Fibroblast of skin of left quadriceps (primary cell): Measurements from ENCODE around the gene NR1H4.
"Not testable (repeated sequence)": the region's sequence is repeated elsewhere in the genome, so short reads cannot be mapped to it uniquely, and the experiment has no call there.

ENCODE experiments used
- DNase-seq, 2 experiments: peaks; one replicate each; pipeline ENCODE4 v3.0.0-alpha.2; 2013; ENCODE audit warnings: low read depth in 2 of 2

The NR1H4 gene

DNA sequence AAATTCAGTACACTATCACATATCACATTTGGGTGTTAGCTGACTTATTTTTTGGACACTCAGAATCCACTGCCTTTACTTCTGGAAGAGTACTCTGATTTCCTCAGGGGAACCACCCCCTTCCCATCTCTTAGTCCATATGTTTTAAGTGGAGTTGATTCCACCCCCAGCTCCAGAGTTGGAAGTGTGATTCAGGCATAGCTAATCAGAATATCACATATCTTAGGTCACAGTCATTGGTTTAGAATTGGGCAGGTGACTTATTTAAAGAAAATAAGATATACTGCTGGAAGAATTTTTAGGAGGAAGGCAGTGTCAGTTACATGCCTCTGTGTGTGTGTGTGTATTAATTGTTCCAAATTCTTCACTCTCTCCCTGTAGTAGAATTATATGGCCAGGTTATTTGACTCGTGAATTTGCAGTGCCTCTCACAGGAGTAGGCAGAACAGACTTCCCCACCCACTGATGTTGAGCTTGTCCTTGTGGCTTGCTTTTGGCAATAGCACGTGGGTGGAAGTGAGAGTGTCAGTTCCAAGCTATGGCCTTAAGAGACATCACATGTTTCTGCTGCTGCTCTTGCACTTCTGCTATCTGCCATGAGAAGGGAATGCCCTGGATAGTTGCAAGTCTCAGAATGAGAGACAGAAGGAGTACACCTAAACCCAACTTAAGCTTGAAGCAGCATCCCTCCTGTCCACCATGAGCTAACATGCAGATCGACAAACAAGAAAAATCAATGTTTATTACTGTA is 93.4 kb downstream of the NR1H4 start:
- no peak for DNase-seq

GRCh38 chr12:100567945-100568344 is 94.3 kb downstream of the NR1H4 start:
- no peak for DNase-seq

DNA sequence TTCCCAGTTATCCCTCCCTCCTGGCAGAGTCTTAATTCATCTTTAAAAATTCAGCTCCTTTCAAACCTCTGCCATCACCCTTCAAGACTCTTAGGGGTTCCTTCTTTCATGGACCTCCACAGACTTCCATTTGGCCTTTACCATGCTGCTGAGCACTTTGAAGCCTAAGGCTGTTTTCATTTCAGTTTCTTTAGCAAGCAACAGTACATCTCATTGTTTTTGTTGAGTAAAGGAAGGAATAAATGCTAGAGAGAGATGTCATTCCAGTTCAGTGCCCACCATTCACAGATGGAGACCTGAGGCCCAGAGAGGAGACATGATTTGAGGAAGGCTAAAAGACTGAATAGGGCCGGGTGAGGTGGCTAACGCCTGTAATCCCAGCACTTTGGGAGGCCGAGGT is 98.5 kb downstream of the NR1H4 start:
- DNase-seq: no peak

GRCh38 chr12:100573292-100574186 is 99.9 kb downstream of the NR1H4 start, which contains the start of gene GAS2L3:
GAS2L3 (plus strand) TSS chr12:100573684; CDS start chr12:100594905, 21,221 bp downstream.
- DNase-seq: peak; percentile 38 to 44

DNA sequence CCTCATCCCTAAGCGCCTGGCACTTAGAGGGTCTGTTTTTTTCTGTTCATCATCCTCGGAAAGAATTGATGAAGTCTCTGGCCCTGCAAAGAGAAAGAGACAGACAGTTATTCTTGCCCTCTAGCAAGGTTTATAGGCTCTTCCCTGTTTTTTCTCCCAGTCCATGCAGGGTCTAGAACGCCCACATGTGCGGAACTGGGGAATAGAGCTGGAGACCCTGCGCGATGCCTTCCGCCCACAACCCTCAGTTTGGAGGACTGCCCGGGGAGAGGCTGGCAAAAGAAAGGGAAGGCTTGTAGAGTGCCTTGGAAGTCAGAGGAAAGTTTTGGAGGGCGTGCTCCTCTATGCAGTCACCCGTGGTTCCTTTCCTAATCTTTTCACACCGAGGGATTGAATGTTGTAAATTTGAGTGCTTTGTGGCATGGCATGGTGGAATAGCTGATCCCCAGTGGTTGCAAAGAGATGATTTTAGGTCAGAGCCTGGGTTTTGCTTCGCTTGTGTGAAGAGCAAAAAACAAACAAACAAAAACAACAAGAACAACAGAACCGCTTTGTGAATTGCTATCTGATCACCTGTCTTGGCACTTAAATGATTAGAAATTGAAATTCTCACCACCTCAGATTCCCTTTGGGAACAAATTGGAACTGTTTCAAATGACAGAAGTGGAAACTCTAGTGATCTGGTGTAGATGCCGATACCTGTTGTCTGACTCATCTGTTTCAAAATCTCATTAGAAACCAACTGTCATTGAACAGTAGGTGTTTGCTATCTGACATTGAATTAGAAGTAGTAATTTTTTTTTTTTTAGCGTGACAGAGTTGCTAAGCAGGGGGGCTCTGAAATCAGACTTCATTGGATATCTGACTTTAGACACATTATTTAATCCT is 100.8 kb downstream of the NR1H4 start:
- DNase-seq: no peak

DNA sequence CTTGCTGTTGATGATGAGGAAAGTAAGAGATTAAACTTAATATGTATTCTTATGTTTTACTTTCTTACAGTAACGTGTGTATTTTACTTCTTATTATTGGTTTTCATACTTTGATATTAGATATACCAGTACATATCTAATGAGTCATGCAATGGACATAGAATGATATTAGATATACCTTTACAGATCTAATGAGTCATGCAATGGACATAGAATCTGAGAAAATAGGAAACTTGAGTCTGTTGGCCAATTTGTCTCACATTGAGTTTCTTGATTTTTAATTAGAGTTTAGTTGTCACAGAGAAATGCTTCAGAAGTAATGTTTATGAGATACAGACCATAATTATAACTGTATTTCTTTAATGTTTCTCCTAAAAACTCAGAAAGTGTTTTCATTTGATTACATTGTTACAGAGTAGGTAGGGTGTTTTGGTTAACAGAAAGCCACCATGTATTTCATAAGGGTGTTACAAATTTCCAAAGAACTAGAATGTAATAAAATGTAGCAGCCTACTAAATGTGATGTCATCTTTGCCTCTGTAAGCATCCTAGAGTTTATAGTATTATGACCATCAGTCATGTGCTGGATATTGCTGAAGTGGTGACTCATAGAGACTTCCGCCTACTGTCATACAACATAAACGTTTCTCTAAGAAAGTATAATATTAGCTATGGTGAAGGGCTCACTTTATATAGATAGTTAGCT is 102.8 kb downstream of the NR1H4 start:
- peak; percentile 46 to 53 for DNase-seq

- no peak for DNase-seq
These were observed 105.3 kb downstream of the NR1H4 start for GRCh38 chr12:100578923-100579322.

DNA sequence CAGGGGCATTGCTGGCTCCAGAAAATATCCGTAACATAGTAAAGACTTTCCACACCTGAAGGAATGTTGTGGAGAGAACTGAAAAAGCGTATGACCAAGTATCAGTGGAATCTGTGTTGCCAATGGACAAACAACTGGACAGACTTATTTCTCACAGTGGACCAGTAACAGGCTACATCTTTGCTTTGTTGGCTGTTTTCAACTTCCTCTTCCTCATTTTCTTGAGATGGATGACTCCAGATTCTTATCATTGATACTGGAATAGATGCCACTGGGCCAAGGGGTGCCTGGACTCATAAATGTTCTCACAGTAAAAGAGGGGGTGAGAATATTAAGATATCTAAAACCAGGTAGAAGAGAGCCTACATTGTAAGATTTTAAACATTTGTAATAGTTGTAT is 106.2 kb downstream of the NR1H4 start:
- DNase-seq: no peak

- no peak for DNase-seq
These were observed 110.6 kb downstream of the NR1H4 start for GRCh38 chr12:100584256-100584655.

DNA sequence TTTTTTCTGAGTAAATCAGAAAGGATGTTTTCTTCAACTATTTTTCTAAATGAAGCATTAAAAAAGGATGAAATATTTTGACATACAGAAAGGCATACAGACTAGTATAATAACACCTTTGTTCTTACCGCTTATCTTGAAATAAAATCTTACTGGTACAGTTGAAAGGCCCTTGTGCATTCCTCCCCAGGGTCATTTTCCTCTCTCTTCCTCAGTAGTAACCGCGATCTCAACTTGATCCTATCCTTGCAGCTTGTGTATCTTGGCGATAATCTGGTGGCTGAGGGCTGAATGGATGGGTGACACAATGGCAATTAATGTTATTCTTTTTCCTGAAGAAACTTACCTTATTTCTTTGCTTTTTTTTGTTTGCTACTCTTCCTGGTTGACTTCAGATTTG is 118.3 kb downstream of the NR1H4 start:
- DNase-seq: no peak

GRCh38 chr12:100593490-100593889 is 119.8 kb downstream of the NR1H4 start:
- DNase-seq: peak in 1 of 2 experiments; percentile 3

GRCh38 chr12:100601626-100602025 is 128.0 kb downstream of the NR1H4 start:
- DNase-seq: no peak

DNA sequence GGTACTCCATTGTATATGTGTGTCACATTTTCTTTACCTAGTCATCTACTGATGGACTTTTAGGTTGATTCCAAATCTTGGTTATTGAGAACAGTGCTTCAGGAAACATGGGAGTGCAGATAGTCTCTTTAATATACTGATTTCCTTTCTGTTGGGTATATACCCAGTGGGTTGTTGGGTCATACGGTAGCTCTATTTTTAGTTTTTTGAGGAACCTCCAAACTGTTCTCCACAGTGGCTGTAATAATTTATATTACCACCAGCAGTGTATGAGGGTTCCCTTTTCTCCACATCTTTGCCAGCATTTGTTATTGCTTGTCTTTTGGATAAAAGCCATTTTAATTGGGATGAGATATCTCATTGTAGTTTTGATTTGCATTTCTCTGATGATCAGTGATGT is 129.3 kb downstream of the NR1H4 start:
- DNase-seq: not testable (repeated sequence)

GRCh38 chr12:100608776-100609175 is 135.1 kb downstream of the NR1H4 start:
- DNase-seq: no peak

DNA sequence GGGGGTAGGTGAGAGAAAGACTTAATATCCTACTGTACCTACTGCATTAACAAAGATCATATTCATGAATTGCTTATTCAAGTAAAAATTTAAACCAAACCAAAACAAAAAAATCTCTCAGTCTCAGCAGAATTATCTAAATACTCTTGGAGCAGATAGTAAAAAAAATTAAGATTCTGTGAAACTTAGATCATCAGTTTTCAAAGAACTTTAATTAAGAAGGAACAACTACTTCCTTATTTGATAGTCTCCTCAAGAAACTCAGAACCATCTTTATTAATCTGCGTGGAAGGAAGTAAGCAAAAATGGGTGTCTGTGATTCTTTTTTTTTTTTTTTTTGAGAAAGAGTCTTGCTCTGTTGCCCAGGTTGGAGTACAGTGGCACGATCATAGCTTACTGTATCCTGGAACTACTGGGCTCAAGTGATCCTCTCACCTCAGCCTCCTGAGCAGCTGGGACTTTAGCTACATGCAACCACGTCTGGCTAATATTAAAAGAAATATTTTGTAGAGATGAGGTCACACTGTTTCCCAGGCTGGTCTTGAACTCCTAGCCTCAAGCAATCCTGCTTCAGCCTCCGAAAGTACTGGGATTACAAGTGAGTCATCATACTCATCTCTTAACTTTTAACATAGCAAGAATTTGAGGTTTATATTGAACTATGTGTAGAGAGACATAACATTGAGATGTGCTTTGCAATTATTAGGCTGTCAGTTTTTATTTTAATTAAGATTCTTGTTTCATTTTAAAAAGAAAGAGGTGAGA is 137.2 kb downstream of the NR1H4 start:
- DNase-seq: no peak

DNA sequence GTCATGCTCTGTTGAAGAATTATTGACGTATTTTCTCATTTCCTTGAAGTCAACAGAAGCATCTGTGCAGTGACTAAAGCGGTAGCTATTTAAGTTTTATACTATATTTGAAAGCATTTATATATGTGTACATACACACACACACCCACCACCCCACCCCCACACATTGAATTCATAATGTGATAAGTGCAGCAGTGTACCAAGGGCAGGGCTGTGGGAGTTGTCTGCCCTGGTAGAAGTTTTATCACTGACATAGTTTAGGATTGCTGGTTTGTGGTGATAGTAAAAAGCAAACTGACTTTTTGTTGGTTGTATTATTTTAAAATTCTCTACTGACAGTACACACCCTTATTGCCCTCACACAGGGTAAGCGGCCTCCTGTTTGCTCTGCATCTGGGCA is 138.9 kb downstream of the NR1H4 start:
- DNase-seq: no peak
